Upper lobe of left lung (tissue), 4 donors: ENCODE results near the gene LRRC45.

ENCODE experiments used
- CTCF ChIP-seq, 6 experiments: fragments of 450-650 bp in 4 of 6; fragments of 200-600 bp in 2 of 6; sonication (generic) in 2 of 6; IDR thresholded peaks; one replicate each; pipeline ENCODE4 v1.5.1; 2016 to 2019; ENCODE audit warnings: antibody characterized with exemption in 6 of 6
- EP300 ChIP-seq, 4 donors: sonication (generic); formaldehyde crosslinking; IDR thresholded peaks; one replicate each; pipeline ENCODE4 v1.5.1; 2017; ENCODE audit warnings: antibody characterized with exemption in 4 of 4, control low read depth in 2 of 4
- POLR2A ChIP-seq, 4 donors: fragments of 450-650 bp; IDR thresholded peaks; one replicate each; pipeline ENCODE4 v1.5.1; 2016 to 2017; ENCODE audit warnings: antibody characterized with exemption in 4 of 4, mild to moderate bottlenecking in 2 of 4
- POLR2AphosphoS5 ChIP-seq, 2 donors: sonication (generic); formaldehyde crosslinking; IDR thresholded peaks; one replicate each; pipeline ENCODE4 v1.5.1; 2017; ENCODE audit warnings: antibody characterized with exemption in 2 of 2

- TF ChIP-seq CTCF (IDR thresholded peaks at IDR 0.05) (peak in 1 of 6 experiments; percentile 16), POLR2AphosphoS5 (IDR thresholded peaks at IDR 0.05) (peak in 1 of 2 donors; percentile 18), EP300 (IDR thresholded peaks at IDR 0.05) (no peak), POLR2A (IDR thresholded peaks at IDR 0.05) (peak in 2 of 4 donors; percentile 41 to 72)
These were observed 660 bp upstream of the LRRC45 start, which contains the start of gene CENPX for GRCh38 chr17:82022310-82022980.
